SU-DHL-6 (cell line): Measurements from ENCODE around the gene SCG5.

Experiments used
- CTCF ChIP-seq: fragments of 200-600 bp; sonication (generic); IDR thresholded peaks from one replicate; pipeline ENCODE4 v1.5.1; 2017; ENCODE audit warnings: antibody characterized with exemption, mild to moderate bottlenecking, low read length, moderate library complexity; ENCODE audit not compliant: insufficient read depth, poor library complexity, severe bottlenecking
- EZH2phosphoT487 ChIP-seq: fragments of 200-600 bp; sonication (generic), shearing (Covaris generic); conservative IDR thresholded peaks from 2 replicates; pipeline ENCODE4 v1.6.1; 2018; ENCODE audit warnings: mild to moderate bottlenecking, antibody characterized with exemption, low read length, moderate library complexity, mixed read lengths

GRCh38 chr15:32730677-32731654, 89.5 kb downstream of the SCG5 start:
- TF ChIP-seq CTCF = no peak
- no peak for TF ChIP-seq EZH2phosphoT487
